Measurements from ENCODE around the gene HSD17B14.

Gene HSD17B14

GRCh38 chr19:48861313-48861712 lies 25.0 kb upstream of the HSD17B14 start:
- no peak for DNase-seq (ENCODE audit: low spot score)
- Histone ChIP-seq H3K27ac (no peak overlapping the region), H3K4me3 (no peak overlapping the region)
- TF ChIP-seq, protein P1, sequence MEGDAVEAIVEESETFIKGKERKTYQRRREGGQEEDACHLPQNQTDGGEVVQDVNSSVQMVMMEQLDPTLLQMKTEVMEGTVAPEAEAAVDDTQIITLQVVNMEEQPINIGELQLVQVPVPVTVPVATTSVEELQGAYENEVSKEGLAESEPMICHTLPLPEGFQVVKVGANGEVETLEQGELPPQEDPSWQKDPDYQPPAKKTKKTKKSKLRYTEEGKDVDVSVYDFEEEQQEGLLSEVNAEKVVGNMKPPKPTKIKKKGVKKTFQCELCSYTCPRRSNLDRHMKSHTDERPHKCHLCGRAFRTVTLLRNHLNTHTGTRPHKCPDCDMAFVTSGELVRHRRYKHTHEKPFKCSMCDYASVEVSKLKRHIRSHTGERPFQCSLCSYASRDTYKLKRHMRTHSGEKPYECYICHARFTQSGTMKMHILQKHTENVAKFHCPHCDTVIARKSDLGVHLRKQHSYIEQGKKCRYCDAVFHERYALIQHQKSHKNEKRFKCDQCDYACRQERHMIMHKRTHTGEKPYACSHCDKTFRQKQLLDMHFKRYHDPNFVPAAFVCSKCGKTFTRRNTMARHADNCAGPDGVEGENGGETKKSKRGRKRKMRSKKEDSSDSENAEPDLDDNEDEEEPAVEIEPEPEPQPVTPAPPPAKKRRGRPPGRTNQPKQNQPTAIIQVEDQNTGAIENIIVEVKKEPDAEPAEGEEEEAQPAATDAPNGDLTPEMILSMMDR (IDR thresholded peaks at IDR 0.05) = no peak

DNA sequence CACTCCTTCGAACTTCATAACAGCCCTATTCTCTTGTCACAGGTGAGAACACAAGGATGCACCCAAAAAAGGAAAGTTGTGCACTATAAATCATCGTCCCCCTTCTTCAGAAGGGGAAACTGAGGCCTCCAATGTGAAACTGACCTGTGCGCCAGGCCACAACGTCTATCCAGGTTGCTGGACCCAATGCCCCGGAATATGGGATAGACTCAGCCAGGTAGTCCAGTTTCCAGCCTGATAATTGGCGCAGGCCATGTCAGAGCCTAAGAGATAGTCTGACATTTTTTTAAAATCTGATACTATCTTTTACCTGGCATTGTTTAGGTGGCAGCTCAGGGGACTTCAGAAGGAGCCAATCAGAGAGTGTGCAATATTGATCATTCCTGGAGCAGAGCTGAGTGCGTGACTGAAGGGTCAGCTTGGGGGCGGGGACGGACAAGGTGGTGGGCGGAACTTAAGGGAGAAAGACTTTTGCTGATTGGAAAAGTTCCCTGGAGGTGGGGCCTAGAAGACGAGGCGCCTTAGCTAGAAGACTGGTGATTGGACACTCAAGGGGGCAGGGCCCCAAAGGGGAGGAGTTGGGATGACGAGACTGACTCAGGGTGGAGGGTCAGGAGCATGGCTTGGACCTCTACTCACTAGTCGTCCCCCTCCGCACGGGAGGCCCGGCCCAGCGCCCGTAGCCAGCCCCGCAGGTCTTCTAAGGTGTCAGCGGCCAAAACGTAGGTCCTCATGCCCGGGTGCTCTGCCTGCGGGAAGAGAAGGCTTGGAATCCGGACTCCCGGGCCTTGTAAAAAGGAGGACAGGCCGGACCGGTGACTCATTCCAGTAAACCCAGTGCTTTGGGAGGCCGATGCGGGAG lies 23.7 kb upstream of the HSD17B14 start:
- no peak for DNase-seq (ENCODE audit: low spot score)
- Histone ChIP-seq H3K4me3 (no peak overlapping the region), H3K27ac (no peak overlapping the region)
- TF ChIP-seq, protein P1 (IDR thresholded peaks at IDR 0.05) = no peak

DNA sequence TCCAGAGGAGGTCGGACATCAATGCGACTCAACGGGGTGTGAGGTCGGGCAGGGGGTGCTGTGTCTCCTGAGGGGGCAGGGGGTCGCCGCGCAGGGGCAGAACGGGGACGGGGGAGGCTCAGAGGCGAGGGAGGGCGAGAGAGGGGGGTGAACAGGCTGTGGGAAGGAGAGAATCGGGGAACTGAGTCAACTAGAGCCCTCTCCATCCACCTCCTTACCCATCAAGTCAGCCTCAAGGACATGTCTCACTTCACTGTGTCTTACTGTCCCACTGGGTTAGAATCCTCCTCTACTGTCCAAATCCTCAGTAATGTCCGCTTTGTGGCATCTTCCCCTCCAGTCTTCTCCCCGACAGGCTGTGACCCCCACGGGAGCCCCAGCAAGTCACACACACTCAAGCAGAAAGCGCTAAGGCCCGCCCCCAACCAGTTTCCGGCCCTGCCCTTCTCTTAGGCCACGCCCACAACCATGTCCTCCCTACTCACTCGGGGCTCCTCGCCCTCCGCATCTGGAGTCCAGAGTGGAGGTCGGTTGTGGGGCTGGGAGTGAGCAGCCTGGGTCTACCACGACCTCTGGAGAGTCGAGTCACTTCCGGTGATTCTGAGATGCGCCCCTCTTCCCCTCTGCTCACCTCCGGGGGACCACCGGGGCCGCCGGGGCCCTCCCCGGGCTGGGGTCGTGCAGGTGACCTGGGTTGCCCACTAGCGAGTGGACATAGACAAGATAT lies 22.9 kb upstream of the HSD17B14 start:
- Histone ChIP-seq H3K4me3 (no peak overlapping the region), H3K27ac (no peak overlapping the region)
- TF ChIP-seq, protein P1 (IDR thresholded peaks at IDR 0.05) = no peak
- no peak for DNase-seq (ENCODE audit: low spot score)

- TF ChIP-seq, protein P1 (IDR thresholded peaks at IDR 0.05) = no peak
Observed at GRCh38 chr19:48856921-48857320, 20.6 kb upstream of the HSD17B14 start.

DNA sequence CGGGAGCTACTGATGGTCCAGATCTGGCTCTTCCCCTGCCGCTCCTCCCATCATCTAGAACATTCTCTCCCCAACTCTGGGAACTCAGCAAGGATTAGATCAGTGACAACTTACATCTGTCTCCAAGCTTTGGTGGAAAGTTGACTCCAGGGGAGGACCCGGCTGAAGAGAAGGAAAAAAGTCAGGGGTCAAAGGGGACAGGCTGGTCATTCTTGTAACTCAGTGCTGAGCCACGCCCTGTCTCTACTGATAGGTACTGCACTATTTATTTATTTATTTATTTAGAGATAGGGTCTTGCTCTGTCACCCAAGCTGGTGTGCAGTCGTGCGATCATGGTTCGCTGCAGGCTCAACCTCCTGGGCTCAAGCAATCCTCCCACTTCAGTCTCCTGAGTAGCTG lies 17.8 kb upstream of the HSD17B14 start:
- DNase-seq (ENCODE audit: low spot score) = no peak
- TF ChIP-seq, protein P1 (IDR thresholded peaks at IDR 0.05) = no peak
- Histone ChIP-seq H3K4me3 (no peak overlapping the region), H3K27ac (no peak overlapping the region)

More at GRCh38 chr19:48856921-48857320, 20.6 kb upstream of the HSD17B14 start:
- Histone ChIP-seq H3K4me3 (no peak overlapping the region), H3K27ac (no peak overlapping the region)
- no peak for DNase-seq (ENCODE audit: low spot score)

DNA sequence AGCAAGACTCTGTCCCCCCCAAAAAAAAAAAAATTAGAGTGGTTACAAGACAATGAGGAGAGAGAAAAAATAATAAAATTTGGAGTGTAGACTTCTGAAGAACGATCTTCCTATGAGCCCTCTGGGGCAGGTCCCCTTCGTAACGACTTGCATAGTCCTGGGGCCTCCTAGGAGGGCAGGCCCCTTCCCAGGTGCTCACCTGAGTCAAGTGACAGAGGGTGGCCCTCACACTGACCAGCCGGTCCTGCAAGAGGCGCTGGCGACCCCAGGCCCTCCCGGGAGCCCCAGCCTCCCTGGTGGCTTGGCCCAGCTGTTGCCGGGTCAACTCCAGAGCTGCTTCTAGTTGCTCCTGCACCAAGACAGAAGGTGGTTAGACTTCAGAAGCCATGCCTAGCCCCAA lies 17.2 kb upstream of the HSD17B14 start:
- H3K27ac ChIP-seq = no peak overlapping the region
- H3K4me3 ChIP-seq = no peak overlapping the region
- no peak for DNase-seq (ENCODE audit: low spot score)
- TF ChIP-seq, protein P1 (IDR thresholded peaks at IDR 0.05) = no peak
